Activated CD8-positive, alpha-beta memory T cell treated with anti-CD3 and anti-CD28 coated beads for 1 hour (primary cell): ENCODE results near the gene RUNX1.
"Not testable (repeated sequence)": the region's sequence is repeated elsewhere in the genome, so short reads cannot be mapped to it uniquely, and the experiment has no call there.

Experiments
- DNase-seq, 2 donors: peaks; one replicate each; pipeline ENCODE4 v3.0.0-alpha.2; 2020; ENCODE audit warnings: low read depth in 1 of 2; ENCODE audit errors: extremely low read depth in 1 of 2

The RUNX1 gene

GRCh38 chr21:34817821-34818661 is 231.1 kb downstream of the RUNX1 start:
- DNase-seq, result no peak

GRCh38 chr21:34815831-34816705 is 233.0 kb downstream of the RUNX1 start:
- no peak for DNase-seq

- DNase-seq, result no peak
Observed at GRCh38 chr21:34814529-34814951, 234.6 kb downstream of the RUNX1 start.

- DNase-seq, result no peak
Observed at GRCh38 chr21:34813266-34813894, 235.7 kb downstream of the RUNX1 start.

GRCh38 chr21:34812504-34813265 is 236.4 kb downstream of the RUNX1 start:
- no peak for DNase-seq

- no peak for DNase-seq
Observed at GRCh38 chr21:34811368-34811767, 237.7 kb downstream of the RUNX1 start.

GRCh38 chr21:34810786-34811185 is 238.3 kb downstream of the RUNX1 start:
- no peak for DNase-seq

- no peak for DNase-seq
Observed at GRCh38 chr21:34809822-34810221, 239.3 kb downstream of the RUNX1 start.

GRCh38 chr21:34808569-34809204 is 240.4 kb downstream of the RUNX1 start:
- DNase-seq, result no peak

- DNase-seq, result peak in 1 of 2 donors; percentile 29
Observed at GRCh38 chr21:34807881-34808568, 241.1 kb downstream of the RUNX1 start.

GRCh38 chr21:34807146-34807880 is 241.8 kb downstream of the RUNX1 start:
- DNase-seq, result peak; percentile 25 to 32

GRCh38 chr21:34806423-34806822 is 242.7 kb downstream of the RUNX1 start:
- DNase-seq, result no peak

GRCh38 chr21:34805157-34805556 is 243.9 kb downstream of the RUNX1 start:
- DNase-seq, result no peak

GRCh38 chr21:34804584-34804983 is 244.5 kb downstream of the RUNX1 start:
- not testable (repeated sequence) for DNase-seq

GRCh38 chr21:34803782-34804370 is 245.2 kb downstream of the RUNX1 start:
- DNase-seq, result no peak

GRCh38 chr21:34802180-34802899 is 246.8 kb downstream of the RUNX1 start:
- DNase-seq, result no peak

GRCh38 chr21:34801519-34802132 is 247.5 kb downstream of the RUNX1 start:
- no peak for DNase-seq
